ENCODE measurements around the gene IFNA17. TPM values are rescaled to one million over a fixed set of nuclear protein-coding genes. Genes with fewer than 3 reads are reported as not detected.

The IFNA17 gene
- total RNA-seq (2022; extraction: Qiagen RNA extraction; ENCODE audit: low read depth), result not detected in 5 replicates

GRCh38 chr9:21228122-21228521 lies at the start of gene IFNA17:
Gene IFNA17, minus strand, starts transcription at chr9:21228222. Its CDS starts 49 bp downstream, at chr9:21228173.

DNA sequence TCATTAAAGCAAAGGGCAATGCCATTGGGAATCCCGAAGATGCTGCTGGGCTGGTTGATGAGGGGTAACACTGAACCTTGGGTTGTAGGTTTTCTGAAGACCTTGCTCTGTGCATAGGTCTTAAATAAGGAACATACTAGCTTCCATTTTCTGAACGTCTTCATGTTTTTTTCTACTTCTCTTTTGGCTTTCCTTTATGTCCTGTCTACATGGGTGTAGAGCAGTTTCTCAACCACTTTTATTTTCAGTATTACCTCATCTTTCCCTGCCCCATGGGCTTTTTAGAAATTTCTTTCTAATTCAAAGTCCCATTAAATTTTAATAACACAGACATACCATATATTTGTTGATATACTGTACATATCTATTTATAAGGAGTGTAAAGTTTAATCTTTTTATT lies 11.9 kb upstream of the IFNA17 start, which contains the start of gene IFNA14:
Gene IFNA14 (minus strand): TSS at position 95 of the 400 bp plus-strand sequence. CDS start 70 bp downstream, at position 25.

DNA sequence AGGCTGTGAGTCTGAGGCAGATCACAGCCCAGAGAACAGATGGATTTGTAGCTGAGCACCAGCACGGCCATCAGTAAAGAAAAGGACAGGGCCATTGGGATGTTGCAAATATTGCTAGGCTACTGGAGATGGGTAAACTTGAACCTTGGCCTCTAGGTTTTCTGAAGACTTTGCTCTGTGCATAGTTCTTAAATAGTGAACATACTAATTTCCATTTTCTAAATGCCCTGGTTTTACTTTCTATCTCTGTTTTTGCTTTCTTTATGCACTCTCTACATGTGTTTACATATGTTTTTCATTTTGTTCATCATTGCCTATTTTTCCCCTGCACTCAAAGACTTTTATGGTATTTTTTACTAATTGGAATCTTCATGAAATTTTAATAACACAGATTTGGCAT lies 10.8 kb downstream of the IFNA17 start, which contains the start of gene IFNA16:
Gene IFNA16 (minus strand): TSS at position 101 of the 400 bp plus-strand sequence. CDS start 6 bp downstream, at position 95.

GRCh38 chr9:21207043-21207442 lies 21.0 kb downstream of the IFNA17 start, which contains the start of gene IFNA10:
Gene IFNA10, minus strand, starts transcription at chr9:21207143. Its CDS starts 46 bp downstream, at chr9:21207097.

DNA sequence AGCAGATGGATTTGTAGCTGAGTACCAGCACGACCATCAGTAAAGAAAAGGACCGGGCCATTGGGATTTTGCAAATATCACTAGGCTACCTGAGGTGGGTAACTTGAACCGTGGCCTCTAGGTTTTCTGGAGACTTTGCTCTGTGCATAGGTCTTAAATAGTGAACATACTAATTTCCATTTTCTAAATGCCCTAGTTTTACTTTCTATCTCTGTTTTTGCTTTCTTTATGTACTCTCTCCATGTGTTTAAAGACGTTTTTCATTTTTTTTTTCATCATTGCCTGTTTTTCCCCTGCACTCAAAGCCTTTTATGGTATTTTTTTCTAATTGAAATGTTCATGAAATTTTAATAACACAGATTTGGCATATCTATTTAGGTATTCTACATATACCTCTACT lies 25.9 kb downstream of the IFNA17 start, which contains the start of gene IFNA7:
Gene IFNA7 (minus strand): TSS at position 101 of the 400 bp plus-strand sequence. CDS start 40 bp downstream, at position 61.

GRCh38 chr9:21187487-21187886 lies 40.5 kb downstream of the IFNA17 start, which contains the start of gene IFNA4:
Gene IFNA4, minus strand, starts transcription at chr9:21187587. Its CDS starts 56 bp downstream, at chr9:21187531.

Other genes with a start within 250 kb of the IFNA17 start
- gene HACD4, start 196.6 kb downstream of the IFNA17 start, total RNA-seq (2022; extraction: Qiagen RNA extraction; ENCODE audit: low read depth), result 0.69 to 1.1 TPM (median 1.0 TPM) in 5 replicates
- gene IFNB1, start 150.3 kb downstream of the IFNA17 start, total RNA-seq (2022; extraction: Qiagen RNA extraction; ENCODE audit: low read depth), result not detected in 5 replicates
- gene IFNW1, start 86.4 kb downstream of the IFNA17 start, total RNA-seq (2022; extraction: Qiagen RNA extraction; ENCODE audit: low read depth), result not detected in 5 replicates
- not detected in 5 replicates for gene IFNA21, start 61.6 kb downstream of the IFNA17 start, total RNA-seq (2022; extraction: Qiagen RNA extraction; ENCODE audit: low read depth)
- gene IFNA4, start 40.6 kb downstream of the IFNA17 start, total RNA-seq (2022; extraction: Qiagen RNA extraction; ENCODE audit: low read depth), result not detected in 5 replicates
- not detected in 5 replicates for gene IFNA7, start 26.0 kb downstream of the IFNA17 start, total RNA-seq (2022; extraction: Qiagen RNA extraction; ENCODE audit: low read depth)
- not detected in 5 replicates for gene IFNA10, start 21.1 kb downstream of the IFNA17 start, total RNA-seq (2022; extraction: Qiagen RNA extraction; ENCODE audit: low read depth)
- gene IFNA16, start 10.9 kb downstream of the IFNA17 start, total RNA-seq (2022; extraction: Qiagen RNA extraction; ENCODE audit: low read depth), result not detected in 5 replicates
- gene IFNA14, start 11.8 kb upstream of the IFNA17 start, total RNA-seq (2022; extraction: Qiagen RNA extraction; ENCODE audit: low read depth), result not detected in 5 replicates
- gene IFNA5, start 77.1 kb upstream of the IFNA17 start, total RNA-seq (2022; extraction: Qiagen RNA extraction; ENCODE audit: low read depth), result not detected in 5 replicates
- gene KLHL9, start 107.2 kb upstream of the IFNA17 start, total RNA-seq (2022; extraction: Qiagen RNA extraction; ENCODE audit: low read depth), result 11.7 to 20.5 TPM (median 18.7 TPM) in 5 replicates
- gene IFNA6, start 122.7 kb upstream of the IFNA17 start, total RNA-seq (2022; extraction: Qiagen RNA extraction; ENCODE audit: low read depth), result not detected in 5 replicates
- not detected in 5 replicates for gene IFNA13, start 139.8 kb upstream of the IFNA17 start, total RNA-seq (2022; extraction: Qiagen RNA extraction; ENCODE audit: low read depth)
- gene IFNA2, start 157.2 kb upstream of the IFNA17 start, total RNA-seq (2022; extraction: Qiagen RNA extraction; ENCODE audit: low read depth), result not detected in 5 replicates
- not detected in 5 replicates for gene IFNA8, start 180.9 kb upstream of the IFNA17 start, total RNA-seq (2022; extraction: Qiagen RNA extraction; ENCODE audit: low read depth)
- not detected in 5 replicates for gene IFNA1, start 212.2 kb upstream of the IFNA17 start, total RNA-seq (2022; extraction: Qiagen RNA extraction; ENCODE audit: low read depth)